Ascending aorta (tissue), 2 donors: Measurements from ENCODE around the gene ARHGAP33. TPM values are rescaled to one million over a fixed set of nuclear protein-coding genes. Genes with fewer than 3 reads are reported as not detected.
"Not testable (repeated sequence)": the region's sequence is repeated elsewhere in the genome, so short reads cannot be mapped to it uniquely, and the experiment has no call there.

Experiments used
- DNase-seq, 2 donors: peaks; one replicate each; pipeline ENCODE4 v3.0.0-alpha.2; 2019; ENCODE audit warnings: low spot score in 2 of 2
- H3K27ac ChIP-seq, 2 donors: fragments of 200-600 bp; sonication (generic); one replicate each; pipeline ENCODE4 v1.5.1; 2016 to 2017; ENCODE audit warnings: mild to moderate bottlenecking in 1 of 2
- H3K27me3 ChIP-seq: fragments of 200-600 bp; sonication (generic); one replicate; pipeline ENCODE4 v1.5.1; 2017
- H3K36me3 ChIP-seq, 2 donors: fragments of 200-600 bp; sonication (generic); one replicate each; pipeline ENCODE4 v1.5.1; 2016
- H3K4me1 ChIP-seq, 2 donors: fragments of 200-600 bp; sonication (generic); one replicate each; pipeline ENCODE4 v1.5.1; 2016 to 2017; ENCODE audit warnings: mild to moderate bottlenecking in 1 of 2
- H3K4me3 ChIP-seq, 2 donors: fragments of 200-600 bp; sonication (generic); one replicate each; pipeline ENCODE4 v1.5.1; 2016 to 2017; ENCODE audit warnings: mild to moderate bottlenecking in 1 of 2
- H3K9me3 ChIP-seq, 2 donors: fragments of 200-600 bp; sonication (generic); one replicate each; pipeline ENCODE4 v1.5.1; 2016
- intact Hi-C: fragments of 100-400 bp; cut with DNase I; formaldehyde crosslinking; loops from one replicate; pipeline ENCODE4 v1.15.1; 2023
- total RNA-seq: library from RNA; depleted of rRNA; stranded (reverse); fragments of >200 nt; gene quantifications from one replicate; pipeline ENCODE4 v1.1.0, GENCODE V29; 2016
- TF ChIP-seq, protein P1 (sequence below), 3 experiments: fragments of 200-600 bp in 2 of 3; fragments of 450-650 bp in 1 of 3; sonication (generic) in 2 of 3; IDR thresholded peaks; one replicate each; pipeline ENCODE4 v1.5.1; 2016 to 2019; ENCODE audit warnings: antibody characterized with exemption in 3 of 3, mild to moderate bottlenecking in 1 of 3, moderate library complexity in 1 of 3

ARHGAP33 gene
- total RNA-seq, 1 donor from 2014 or later, result 8.7 TPM

DNA sequence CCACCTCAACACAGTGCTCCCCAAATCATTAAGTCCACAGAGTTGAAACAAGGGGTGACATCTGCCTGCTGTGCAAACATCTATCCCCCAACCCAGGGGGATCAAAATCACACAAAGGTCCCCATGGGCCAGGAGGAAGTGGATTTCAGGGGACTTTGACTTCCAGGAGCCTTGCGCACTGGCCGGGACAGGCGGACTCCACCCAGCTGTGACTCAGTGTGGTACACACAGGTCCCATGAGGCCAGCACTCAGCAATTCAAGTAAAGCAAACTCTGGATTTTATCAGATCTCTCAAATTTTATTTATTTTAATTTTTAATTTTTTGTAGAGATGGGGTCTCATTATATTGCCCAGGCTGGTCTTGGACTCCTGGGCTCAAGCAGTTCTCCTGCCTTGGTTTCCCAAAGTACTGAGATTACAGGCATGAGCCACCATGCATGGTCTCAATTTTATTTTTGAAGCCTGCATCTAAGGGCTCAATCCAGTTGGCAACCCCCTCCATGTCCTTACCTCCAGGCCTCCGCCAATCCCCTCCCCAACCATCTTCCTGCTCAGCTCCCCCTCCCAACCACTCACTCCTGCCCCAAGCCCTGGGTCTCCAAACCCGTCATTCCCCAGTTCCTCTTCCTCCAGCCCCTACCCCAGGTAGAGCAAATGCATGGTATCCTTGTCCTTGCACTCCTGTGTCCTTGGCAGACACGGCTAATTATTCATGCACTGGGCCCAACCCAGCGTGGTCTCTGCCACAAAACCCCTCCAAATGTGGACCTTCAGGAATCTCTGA, 18.2 kb downstream of the ARHGAP33 start:
- no peaks in the 10 kb centered on the region for H3K36me3 ChIP-seq

DNA sequence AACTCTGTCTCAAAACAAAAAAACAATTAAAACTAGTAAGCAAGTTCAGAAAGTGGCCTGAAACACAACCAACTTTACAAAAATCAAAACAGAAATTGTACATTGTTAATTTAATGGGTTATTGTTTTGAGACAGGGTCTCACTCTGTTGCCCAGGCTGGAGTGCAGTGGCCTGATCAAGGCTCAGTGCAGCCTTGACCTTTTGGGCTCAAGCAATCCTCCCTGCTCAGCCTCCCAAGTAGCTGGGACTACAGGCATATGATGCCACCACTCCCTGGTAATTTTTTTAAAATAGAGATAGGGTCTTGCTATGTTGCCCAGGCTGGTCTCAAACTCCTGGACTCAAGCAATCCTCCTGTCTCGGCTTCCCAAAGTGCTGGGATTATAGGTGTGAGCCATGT, 20.2 kb downstream of the ARHGAP33 start:
- H3K36me3 ChIP-seq, H3K4me3 ChIP-seq, H3K27me3 ChIP-seq, H3K4me1 ChIP-seq, DNase-seq, H3K27ac ChIP-seq, intact Hi-C loops, H3K9me3 ChIP-seq: not testable (repeated sequence)

More for the DNA sequence above, 18.2 kb downstream of the ARHGAP33 start:
- Histone ChIP-seq H3K27ac (no peak overlapping the region), H3K4me3 (no peak overlapping the region), H3K4me1 (no peaks in the 10 kb centered on the region), H3K27me3 (no peaks in the 10 kb centered on the region), H3K9me3 (no peaks in the 10 kb centered on the region)
- TF ChIP-seq, protein P1, sequence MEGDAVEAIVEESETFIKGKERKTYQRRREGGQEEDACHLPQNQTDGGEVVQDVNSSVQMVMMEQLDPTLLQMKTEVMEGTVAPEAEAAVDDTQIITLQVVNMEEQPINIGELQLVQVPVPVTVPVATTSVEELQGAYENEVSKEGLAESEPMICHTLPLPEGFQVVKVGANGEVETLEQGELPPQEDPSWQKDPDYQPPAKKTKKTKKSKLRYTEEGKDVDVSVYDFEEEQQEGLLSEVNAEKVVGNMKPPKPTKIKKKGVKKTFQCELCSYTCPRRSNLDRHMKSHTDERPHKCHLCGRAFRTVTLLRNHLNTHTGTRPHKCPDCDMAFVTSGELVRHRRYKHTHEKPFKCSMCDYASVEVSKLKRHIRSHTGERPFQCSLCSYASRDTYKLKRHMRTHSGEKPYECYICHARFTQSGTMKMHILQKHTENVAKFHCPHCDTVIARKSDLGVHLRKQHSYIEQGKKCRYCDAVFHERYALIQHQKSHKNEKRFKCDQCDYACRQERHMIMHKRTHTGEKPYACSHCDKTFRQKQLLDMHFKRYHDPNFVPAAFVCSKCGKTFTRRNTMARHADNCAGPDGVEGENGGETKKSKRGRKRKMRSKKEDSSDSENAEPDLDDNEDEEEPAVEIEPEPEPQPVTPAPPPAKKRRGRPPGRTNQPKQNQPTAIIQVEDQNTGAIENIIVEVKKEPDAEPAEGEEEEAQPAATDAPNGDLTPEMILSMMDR (IDR thresholded peaks at IDR 0.05), result no peak
- no peak for DNase-seq
- intact Hi-C loops, result no loop called here

- no peak overlapping the region for H3K27ac ChIP-seq
- no peak overlapping the region for H3K4me3 ChIP-seq
- no peaks in the 10 kb centered on the region for H3K36me3 ChIP-seq
- TF ChIP-seq, protein P1 (IDR thresholded peaks at IDR 0.05), result no peak
- DNase-seq, result no peak
- intact Hi-C loops, result no loop called here
- no peaks in the 10 kb centered on the region for H3K9me3 ChIP-seq
- no peaks in the 10 kb centered on the region for H3K4me1 ChIP-seq
- no peaks in the 10 kb centered on the region for H3K27me3 ChIP-seq
Measured at GRCh38 chr19:35796645-35797542, 21.5 kb downstream of the ARHGAP33 start.

GRCh38 chr19:35797663-35798062, 22.3 kb downstream of the ARHGAP33 start:
- no peak for DNase-seq
- Histone ChIP-seq H3K9me3 (no peaks in the 10 kb centered on the region), H3K27me3 (no peaks in the 10 kb centered on the region), H3K36me3 (no peaks in the 10 kb centered on the region), H3K4me3 (no peak overlapping the region), H3K4me1 (no peaks in the 10 kb centered on the region), H3K27ac (no peak overlapping the region)
- TF ChIP-seq, protein P1 (IDR thresholded peaks at IDR 0.05), result no peak
- intact Hi-C loops, result no loop called here

DNA sequence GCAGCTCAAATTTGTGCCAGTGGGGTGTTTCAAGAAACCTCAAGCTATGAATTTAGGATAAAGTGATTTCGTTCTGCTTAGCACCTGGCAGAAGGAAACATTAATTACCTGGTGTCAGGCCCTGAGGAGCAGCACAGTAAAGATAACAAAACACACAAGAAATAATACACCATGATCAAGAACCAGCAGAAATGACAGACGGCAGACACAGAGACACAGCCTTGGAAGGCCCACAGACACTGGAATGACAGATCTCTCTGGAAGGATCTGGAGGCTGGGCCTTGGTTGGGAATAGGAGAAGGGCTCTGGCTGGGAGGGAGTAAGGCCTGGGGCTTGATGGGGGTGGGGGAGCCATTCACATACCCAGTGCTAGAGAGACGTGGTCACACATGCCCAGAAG, 26.5 kb downstream of the ARHGAP33 start:
- H3K9me3 ChIP-seq, result no peaks in the 10 kb centered on the region
- H3K36me3 ChIP-seq, result no peaks in the 10 kb centered on the region
- DNase-seq, result no peak
- TF ChIP-seq, protein P1 (IDR thresholded peaks at IDR 0.05), result no peak
- H3K27ac ChIP-seq, result no peak overlapping the region
- intact Hi-C loops, result no loop called here
- H3K4me3 ChIP-seq, result no peak overlapping the region
- H3K27me3 ChIP-seq, result no peaks in the 10 kb centered on the region
- H3K4me1 ChIP-seq, result no peaks in the 10 kb centered on the region
